H1 (cell line): ENCODE measurements around the gene C8B. TPM values are rescaled to one million over a fixed set of nuclear protein-coding genes. Genes with fewer than 3 reads are reported as not detected.

Source experiments
- SRF ChIP-seq: IDR thresholded peaks from 2 replicates; pipeline ENCODE4 v1.6.1; 2011; ENCODE audit warnings: mild to moderate bottlenecking, low read depth, low read length, moderate library complexity
- polyA plus RNA-seq, 7 experiments: library from polyadenylated mRNA; depleted of rRNA in 3 of 7; stranded (reverse) in 5 of 7; unstranded in 2 of 7; fragments of >200 nt in 5 of 7; fragments of 200-250 nt in 2 of 7; gene quantifications; 1 replicate in 5 of 7; 2 replicates in 1 of 7; 4 replicates in 1 of 7; pipeline versions ENCODE4 v1.2.1 to v1.2.3, GENCODE V29; 2011 to 2013; ENCODE audit warnings: missing spikeins in 2 of 7, mixed read lengths in 2 of 7
- total RNA-seq: library from RNA; stranded (reverse); fragmentation: NEBNext Ultra II Directional; extraction: Animal tissue kit (Norgen Biotek cat#: 25700); gene quantifications from 2 replicates; pipeline ENCODE4 v1.2.1, GENCODE V29; 2021
- TF ChIP-seq, protein P1 (sequence below): IDR thresholded peaks from 2 replicates; pipeline ENCODE4 v1.6.1; 2011; ENCODE audit warnings: low read length, improper control_type of control experiment

Gene C8B
- total and polyA plus RNA-seq, 2 of the 8 experiments (the other 6 are each of a cell fraction or from before 2014, with no cell fraction given): not detected

DNA sequence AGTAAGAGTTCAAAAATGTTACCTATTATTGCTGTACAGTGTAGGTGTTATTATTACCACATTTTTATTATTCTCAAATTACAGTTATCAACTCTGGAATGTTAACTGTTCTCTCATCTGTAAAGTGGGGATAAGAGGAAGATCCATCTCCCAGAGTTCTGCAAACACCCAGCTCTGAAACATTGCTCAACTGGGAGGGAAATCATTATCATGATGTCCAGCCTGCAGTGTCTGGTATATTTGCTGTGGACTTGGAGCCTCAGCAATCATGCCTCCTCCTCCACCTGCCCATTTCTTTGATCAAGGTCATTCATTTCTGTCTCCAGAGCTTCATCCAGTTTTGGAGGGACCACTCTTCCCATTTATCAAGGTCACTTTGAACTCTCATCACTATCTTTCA lies 71.8 kb downstream of the C8B start (continued):
- TF ChIP-seq, protein P1, sequence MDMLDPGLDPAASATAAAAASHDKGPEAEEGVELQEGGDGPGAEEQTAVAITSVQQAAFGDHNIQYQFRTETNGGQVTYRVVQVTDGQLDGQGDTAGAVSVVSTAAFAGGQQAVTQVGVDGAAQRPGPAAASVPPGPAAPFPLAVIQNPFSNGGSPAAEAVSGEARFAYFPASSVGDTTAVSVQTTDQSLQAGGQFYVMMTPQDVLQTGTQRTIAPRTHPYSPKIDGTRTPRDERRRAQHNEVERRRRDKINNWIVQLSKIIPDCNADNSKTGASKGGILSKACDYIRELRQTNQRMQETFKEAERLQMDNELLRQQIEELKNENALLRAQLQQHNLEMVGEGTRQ: no peak
- no peak for TF ChIP-seq SRF
